NCI-H1417 treated with DMSO at 0.1 percent for 48 hours (cell line): ENCODE measurements around the gene NDUFB10.
"Not testable (repeated sequence)": the region's sequence is repeated elsewhere in the genome, so short reads cannot be mapped to it uniquely, and the experiment has no call there.

Experiments
- DNase-seq: peaks from one replicate; lab custom pipeline; 2025; lab: John Stamatoyannopoulos, UW

The NDUFB10 gene

DNA sequence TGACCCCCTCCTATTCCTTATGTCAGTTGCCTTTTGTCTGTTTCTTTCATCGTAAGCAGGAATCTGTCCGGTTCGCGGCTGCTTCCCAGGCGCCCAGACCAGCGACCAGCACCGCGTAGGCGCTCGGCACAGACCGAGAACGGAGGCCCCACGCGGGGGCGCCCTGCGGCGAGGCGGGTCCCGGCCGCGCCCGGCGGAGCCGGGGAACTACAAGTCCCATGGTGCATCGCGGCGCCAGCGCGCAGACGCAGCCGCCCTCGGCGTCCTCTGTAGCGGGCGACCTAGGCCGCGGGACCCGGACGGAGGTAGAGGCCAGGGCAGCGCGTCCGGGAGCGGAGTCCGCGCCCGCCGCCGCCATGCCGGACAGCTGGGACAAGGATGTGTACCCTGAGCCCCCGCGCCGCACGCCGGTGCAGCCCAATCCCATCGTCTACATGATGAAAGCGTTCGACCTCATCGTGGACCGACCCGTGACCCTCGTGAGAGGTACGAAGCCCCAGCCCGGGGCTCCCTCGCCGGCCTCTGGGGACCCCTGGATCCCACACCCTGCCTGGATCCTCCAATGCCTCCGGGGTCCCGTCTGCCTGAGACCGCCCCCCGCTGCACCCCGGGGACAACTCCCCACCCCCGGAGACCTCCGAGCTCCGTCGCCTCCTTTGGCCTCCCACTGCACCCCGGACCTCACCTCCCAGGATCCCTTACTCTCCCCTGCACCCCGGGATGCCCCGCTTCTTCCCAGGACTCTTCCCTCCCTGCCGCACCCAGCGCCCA is at the start of gene NDUFB10:
NDUFB10 (plus strand) TSS at position 270 of the 771 bp plus-strand sequence; CDS start at position 357, 87 bp downstream.
- DNase-seq: no peak

DNA sequence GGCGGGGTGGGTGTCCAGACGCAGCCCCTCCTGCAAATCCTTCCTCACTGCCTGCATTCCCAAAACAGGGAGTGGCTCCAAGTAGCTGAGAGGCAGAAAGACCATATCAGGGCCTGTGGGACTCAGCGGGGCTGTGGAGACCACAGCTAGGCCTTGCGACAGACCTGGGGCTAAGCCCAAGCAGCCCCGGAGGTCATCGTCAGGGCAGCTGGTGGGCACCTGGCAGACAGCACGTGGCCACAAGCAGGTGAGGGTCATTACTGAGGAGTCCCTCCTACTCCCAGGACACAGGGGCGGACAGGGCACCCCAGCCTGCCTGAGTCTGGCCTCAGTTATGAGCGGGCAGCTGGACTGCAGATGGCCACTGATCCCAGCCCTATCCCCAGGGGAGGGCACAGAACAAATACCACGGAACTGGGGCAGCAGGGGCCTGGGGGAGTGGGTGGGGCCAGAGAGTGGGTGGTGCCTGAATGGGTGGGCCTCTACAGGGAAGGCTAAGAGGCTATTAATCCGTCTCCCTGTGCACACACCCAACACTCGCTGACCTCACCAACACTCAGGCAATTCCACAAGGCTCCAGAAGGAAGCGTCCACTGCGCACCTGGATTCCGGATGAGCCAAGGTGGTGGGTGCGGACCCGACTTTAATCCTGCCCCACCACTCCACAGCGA is 49.6 kb upstream of the NDUFB10 start:
- DNase-seq: peak; percentile 5

DNA sequence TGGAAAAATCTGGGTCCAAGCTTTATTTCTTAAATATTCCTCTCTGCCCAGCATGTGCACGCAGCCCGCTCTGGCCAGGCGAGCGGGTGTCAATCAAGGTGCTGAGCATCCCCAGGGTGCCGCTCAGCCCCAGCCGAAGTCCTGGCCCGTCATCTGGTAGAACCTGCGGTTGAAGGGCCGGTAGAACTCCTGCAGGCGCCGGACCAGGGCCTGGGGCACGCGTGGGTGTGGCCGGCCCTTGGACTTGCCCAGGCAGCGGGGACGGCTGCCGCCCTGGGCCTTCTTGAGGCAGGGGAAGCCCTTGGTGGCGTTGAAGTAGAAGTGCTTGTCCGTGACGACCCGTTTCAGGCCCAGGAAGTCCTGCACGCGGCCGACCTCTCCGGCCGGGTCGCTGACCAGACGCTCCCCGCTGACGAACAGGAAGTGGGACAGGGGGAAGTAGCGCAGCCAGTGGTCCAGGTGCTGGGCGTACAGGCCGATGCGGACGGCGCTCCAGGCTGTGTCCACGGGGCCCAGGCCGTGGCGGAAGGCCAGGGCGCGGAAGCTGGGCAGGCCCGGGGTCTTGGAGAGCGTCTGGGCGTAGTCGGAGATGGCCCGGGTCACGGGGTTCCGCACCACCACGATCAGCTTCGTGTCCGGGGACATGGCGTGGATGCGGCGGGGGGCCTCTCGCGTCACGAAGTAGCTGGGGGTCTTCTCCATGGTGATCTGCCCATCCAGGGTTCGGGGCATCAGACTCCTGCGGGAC is 47.7 kb upstream of the NDUFB10 start:
- no peak for DNase-seq

DNA sequence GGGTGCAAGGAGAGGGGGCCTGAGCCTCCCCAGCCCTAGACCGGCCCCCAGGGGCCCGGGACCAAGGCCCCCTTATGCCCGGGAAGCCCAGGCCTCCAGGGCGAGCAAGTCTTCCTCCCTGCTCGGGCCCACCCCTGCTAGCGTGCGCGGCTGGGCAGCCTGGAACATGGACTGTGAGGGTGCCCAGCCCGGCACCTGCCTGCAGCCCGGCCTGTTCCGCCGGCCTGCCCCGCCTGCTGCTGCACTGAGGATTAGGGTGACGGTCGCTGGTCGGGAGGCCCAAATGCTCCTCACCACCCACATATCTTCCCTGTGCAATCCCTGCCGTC is 47.2 kb upstream of the NDUFB10 start:
- no peak for DNase-seq

DNA sequence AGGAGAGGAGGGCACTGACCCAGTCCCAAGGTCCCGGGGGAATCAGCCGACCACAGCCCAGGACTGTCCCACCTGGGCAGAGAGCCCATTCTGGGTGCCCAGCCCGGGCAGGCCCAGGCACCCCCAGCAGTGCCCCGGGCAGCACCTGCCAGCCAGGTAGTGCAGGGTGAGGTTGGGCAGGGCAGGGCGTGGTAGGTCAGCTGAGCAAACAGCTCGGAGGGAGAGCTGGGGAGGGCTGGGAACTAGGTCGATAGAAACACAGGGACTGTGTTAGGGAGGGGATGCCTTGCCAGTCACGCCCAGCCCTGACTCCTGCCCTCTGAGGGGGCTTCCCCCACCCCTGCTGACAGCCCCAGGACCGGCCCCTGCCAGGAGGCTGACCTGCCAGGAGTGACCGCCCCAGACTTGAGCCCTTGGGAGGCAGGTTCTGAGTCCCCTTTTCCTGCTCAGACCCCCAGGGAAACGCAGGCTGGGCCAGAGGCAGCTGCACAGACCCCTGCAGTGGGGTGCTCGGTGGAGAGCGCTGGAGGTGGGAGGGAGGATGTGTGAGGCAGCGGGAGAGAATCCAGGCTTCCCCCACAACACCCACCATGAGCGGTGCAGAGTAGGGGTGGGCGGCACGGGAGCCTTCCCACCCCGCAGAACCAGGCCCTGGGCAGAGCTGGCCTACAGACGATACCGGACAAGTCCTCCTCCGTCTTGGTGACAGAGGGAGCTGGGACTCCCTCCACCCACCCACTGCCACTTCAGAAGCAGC is 45.8 kb upstream of the NDUFB10 start:
- DNase-seq: peak; percentile 31

DNA sequence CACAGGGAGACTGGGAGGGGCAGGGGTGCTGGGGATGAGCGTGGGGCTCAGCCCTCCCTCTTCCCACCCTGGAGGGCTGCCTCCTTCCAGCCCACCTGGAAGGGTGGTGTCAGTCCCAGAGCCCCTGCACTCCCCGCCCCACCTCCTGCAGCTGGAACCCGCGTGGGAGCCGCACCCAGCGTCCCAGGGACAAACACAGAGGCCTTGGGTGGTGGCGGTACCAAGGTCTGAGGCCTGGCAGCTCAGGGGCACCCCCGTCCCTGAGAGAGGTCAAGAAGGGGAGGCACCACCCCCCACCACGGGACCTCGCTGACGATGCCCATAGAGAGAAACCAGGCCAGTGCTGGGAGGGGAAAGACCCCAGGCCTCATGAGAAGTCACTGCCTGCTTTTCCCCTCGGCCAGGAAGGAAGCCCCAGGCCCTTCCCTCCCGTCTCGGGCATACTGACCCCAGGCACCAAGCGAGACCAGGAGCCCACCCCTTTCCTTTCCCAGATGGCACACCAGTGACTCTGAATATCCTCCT is 45.2 kb upstream of the NDUFB10 start:
- DNase-seq: no peak

DNA sequence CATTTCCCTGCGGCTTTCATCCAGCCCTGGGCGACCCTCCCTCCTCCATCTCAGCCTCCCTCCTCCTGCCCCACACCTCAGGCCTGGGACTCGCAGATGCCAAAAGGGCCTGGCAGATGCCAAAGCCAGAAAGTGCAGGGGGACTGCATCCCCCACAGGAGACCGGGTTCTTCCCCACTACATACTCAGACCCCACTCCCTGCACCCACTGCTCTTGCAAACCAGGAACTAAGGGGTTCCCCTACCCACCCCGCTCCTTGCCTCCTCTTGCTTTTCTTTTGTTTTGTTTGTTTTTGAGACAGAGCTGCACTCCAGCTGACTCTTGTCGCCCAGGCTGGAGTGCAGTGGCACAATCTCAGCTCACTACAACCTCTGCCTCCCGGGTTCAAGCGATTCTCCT is 44.4 kb upstream of the NDUFB10 start:
- no peak for DNase-seq

DNA sequence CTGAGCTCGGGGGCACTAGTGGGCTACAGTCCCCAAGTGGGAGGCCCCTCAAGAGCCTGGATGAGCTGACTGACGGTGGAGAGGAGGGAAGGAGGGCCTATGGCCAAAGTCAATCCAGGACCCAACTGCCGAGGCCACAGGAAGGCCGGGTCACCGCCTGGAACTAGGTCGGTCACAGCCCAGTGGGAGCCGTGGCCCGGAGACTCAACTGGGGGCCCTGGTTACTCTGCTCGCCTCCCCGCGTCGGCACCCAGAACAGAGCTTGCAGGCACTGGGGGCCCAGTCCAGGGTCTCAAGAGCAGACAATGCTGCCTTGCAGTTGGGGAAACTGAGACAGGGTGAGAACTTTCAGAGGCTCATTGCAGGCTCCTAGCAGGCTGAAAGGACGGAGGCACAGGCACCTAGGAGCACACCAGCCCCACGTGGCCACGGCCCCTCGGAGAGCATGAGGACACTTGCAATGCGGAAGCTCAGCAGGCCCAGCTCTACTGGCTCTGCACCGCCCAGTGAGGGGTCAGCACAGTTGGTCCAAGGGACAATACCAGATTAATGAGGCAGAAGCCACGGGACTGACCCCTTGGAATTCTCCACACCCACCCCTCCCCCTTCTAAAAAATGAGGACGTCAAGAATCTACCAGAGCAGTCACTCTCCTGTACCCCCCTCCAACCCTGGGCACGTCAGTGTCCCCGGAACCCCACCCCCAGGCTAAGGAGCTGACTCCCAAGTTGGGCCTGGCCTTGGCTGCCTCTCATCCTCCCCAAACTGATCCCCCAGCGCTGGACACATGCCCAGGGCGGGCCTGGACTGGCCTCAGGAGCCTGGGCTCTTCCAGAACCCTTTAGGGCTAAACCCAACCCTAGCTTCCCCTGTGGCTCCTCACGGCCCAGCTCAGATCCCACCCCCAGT is 43.4 kb upstream of the NDUFB10 start:
- no peak for DNase-seq

DNA sequence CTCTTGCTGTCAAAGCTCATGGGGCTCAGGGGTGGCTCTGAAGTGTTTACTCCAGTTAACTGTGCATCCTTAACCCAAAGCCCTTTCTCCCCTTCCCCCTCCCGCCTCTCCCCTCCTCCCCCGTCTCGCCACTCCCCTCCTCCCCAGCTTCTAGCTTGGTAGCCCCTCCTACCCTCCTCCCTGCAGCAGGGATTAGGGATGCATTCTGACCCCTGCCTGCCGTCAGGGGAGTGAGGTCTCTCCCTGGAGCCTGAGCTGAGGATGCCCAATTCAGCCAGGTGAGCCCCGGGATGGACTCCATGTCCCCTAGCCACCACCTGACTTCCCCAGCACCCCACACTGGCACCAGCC is 42.7 kb upstream of the NDUFB10 start:
- DNase-seq: no peak

DNA sequence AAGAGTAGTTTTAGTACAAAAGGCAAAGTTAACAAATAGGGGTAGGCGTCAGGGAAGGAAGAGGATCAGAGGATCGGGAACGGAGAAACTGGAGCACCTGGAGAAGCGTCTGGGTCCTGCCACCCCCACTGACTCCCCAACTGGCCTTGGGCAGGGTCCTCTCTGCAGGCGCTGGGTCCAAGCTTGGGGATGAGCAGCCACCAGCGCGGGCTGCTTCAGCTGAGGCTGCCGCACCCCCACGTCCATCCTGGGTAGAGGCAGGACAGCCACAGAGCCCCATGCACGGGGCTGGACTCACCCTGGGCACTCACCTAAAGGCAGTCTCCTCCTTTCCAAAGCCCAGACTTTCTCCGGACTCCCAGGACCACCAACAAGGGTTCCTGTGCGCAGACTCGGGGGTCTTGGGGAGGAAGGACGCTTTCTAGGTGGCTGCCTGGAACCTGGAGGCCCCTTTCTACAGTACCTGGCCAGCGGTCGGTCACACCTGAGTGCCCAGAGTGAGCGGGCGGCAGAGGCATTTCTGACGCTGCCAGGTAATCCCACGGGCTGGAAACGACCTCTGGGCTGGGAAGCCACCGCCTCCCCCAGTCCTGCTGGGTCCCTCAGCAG is 42.2 kb upstream of the NDUFB10 start:
- no peak for DNase-seq

DNA sequence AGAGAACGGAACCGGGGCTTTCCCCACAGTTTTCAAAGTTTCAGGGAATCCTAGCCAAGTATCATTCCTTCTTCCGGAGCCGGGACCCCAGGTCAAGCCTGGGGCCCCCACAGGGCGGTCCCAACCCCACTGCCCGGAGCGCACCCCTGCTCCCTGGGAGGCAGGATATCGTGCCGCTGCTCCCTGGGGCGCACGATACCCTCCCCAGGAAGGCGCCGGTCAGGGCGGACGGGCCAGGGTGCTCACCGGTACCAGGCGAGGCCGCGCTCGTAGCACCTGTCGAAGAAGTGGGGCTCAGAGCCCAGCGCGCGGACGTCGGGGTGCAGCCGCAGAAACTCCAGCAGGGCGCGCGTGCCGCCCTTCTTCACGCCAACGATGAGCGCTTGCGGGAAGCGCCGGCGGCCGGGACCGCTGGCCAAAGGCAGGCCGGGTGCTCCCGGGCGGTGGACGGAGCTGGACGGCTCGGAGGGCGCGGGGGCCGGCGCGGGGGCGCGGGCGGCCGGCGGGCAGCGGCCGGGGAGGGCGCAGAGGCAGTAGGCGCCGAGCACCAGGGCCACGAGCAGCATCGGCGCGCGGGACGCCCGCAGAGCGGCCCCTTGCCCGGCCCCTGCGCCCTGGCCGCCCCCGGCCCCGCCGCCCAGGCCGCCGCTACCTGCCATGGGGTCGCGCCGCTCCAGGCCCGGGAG is 41.5 kb upstream of the NDUFB10 start:
- DNase-seq: no peak

DNA sequence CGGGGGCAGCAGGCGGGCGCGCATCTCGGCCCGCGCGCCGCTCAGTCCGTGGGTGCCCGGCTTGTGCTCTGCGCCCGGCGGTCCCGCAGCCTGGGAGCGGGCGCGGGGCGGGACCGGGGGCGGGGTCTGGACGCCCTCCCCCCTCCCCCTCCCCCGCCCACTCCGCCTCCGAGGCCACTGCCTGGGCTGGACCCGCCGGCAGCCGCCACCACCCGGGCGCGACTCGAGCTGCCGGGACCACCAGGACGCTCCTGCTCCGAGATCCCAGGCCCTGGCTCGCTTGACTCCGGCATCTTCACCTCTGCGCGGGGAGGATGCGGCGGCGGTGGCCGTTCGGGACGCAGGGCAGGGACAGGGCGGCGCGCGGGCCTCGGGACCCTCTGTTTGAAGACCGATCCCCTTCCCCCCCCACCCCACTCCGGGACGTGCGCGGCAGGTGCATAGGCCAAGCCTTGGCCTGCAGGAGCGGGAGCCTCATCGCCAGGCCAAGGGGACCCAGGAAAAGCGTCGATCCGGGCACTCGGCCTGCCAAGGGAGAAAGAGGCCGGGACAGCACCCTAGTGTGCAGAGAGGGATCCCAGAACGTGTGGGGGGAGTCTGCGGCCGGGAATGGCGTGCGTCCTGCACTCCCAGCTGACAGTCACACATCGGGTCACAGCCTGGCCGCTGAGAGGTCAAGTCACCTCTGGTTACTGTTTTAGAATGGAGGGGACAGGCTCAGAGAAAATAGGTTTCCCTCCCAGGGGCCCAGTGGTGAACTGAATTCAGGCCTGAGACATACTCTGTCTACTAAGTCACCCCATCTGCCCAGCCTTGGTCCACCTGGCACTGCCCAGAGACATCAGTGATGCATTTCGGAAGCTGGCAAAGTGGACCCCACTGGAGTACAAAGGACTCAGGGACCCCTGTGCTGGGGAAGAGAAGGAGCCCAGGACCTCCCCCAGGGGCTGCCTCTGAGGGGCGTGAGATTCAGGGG is 40.7 kb upstream of the NDUFB10 start, which contains the start of gene HS3ST6:
HS3ST6 (minus strand) TSS at position 65 of the 976 bp plus-strand sequence. CDS start 92 bp downstream, outside the sequence.
- no peak for DNase-seq

DNA sequence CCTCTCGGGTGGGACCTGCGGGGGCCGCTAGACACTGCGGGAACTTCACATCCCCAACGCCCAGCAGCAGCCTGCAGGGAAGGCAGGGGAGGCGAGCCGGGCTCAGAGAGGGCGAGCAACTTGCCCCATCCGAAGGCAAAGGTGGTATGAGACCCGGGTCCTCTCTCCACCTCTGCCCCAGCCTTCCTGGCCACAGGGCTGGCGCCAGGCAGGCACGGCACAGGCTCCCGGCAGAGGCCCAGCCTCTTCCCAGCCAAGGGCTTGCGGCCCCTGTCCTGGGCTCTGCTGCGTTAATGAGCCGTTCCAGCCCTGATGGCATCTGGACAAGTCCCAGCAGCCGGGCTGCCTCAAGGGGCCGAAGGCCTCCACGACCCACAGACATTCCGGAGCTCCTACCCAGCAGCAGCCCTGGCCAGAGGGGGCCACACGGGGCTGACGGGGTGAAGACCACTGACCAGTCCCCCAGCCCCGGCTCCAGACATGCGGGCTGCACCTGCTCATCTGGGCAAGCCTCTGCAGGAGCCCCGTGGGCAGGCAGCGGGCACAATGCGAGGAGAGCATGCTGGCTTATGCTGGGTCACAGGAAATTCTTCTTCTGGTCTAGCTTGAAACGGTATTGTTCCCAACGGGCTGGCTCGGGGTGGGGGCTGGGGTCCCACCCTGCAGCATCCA is 39.9 kb upstream of the NDUFB10 start:
- no peak for DNase-seq

DNA sequence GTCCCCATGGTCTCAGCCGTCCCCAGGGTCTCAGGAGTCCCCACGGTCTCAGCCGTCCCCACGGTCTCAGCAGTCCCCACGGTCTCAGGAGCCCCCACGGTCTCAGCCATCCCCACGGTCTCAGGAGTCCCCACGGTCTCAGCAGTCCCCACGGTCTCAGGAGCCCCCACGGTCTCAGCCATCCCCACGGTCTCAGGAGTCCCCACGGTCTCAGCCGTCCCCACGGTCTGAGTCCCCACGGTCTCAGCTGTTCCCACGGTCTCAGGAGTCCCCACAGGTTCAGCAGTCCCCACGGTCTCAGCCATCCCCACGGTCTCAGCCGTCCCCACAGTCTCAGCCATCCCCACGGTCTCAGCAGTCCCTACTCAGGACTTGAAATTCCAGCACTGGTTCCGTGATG is 39.2 kb upstream of the NDUFB10 start:
- not testable (repeated sequence) for DNase-seq

DNA sequence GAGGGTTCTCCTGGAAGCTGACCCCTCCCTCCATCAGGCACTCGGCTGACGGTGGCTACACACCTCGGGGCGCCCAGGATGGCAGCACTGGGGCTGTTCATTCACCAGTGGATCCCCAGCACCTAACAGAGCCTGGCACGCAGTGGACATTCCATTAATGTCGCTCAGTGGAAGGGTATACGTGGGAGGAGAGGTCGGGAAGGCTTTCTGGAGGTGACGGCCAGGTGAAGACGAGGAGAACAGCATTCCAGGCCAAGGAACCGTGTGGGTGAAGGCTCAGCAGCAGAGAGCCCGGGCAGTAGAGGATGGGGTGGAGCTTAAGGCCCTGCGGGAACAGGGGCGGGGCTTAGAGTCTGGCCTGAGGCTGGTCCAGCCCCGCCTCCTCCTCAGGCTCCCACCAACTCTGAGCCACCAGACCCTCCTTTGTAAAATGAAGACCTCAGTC is 38.6 kb upstream of the NDUFB10 start:
- no peak for DNase-seq

DNA sequence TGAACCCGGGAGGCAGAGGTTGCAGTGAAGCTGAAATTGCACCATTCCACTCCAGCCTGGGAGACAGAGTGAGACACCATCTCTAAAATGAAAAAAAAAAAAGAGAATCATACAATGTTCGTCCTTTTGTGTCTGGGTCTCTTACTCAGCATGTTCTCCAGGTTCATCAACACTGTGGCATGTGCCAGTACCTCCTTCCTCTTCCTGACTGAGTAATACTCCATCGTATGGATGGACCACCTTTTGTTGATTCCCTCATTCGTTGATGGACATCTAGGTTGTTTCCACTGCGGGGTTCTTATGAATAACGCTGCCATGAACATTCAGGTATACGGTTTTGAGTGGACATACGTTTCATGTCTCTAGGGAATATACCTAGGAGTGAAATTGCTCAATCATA is 37.0 kb upstream of the NDUFB10 start:
- no peak for DNase-seq

DNA sequence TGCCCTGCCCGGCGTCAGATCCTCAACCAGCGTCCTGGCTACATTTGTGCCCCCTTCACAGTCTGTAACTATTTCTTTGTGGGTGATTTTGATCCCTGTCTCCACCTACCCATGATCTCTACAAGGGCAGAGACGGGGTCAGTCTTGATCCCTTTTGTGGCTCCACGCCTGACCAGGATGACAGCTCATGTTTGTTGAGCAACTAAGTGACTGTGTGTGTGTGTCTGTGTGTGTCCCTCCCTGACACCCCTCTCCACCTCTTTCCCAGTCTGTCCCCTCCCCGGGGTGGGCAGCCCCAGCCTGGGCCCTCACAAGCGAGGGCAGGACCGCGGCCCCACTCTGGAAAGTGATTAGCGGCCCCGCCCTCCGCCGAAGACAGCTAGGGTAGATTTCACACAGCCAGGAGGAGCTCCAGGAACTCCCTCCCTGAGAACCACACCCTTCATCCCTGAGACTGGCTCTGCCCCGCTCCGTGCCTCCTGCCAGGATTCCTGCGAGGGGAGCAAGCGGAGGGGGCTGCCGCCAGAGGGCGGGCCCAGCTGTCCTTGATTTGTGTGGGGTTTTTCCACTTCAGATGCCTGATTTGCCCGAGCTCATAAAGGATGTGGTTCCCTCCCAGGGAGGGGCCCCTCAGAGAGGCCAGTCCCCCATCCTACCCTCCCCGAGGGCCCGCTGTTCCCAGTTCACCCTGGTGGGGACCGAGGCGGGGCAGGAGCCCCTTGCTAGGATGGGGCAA is 35.9 kb upstream of the NDUFB10 start:
- no peak for DNase-seq
